IMR-90 (cell line): Measurements from ENCODE around the gene PZP. TPM values are rescaled to one million over a fixed set of nuclear protein-coding genes. Genes with fewer than 3 reads are reported as not detected.

Experiments
- ATAC-seq: fragments of 200-7000 bp; cut with Tn5 transposase; 2 replicates; pipeline ENCODE4 v1.9.1; 2020; ENCODE audit warnings: low read depth, mild to moderate bottlenecking, moderate library complexity
- BruUV-seq: library from RNA; stranded (reverse); fragments of 400-500 nt; replicated peaks from 2 replicates; lab custom pipeline; 2021; lab: Mats Ljungman, UMichigan
- CTCF ChIA-PET: fragments of 300-600 bp; formaldehyde crosslinking; extraction: SDS; loops from one replicate; lab custom pipeline; 2021; ENCODE audit warnings: antibody characterized with exemption; lab: Yijun Ruan, JAX
- POLR2A ChIA-PET: fragments of 300-600 bp; sonication (Branson Sonifier 250); formaldehyde crosslinking; loops from one replicate; lab custom pipeline; 2022; ENCODE audit warnings: antibody characterized with exemption; ENCODE audit not compliant: unreplicated experiment; lab: Charles Lee
- DNase-seq: peaks from one replicate; pipeline ENCODE4 v3.0.0; 2013
- H2AFZ ChIP-seq: replicated peaks from 2 replicates; pipeline ENCODE3; 2013; ENCODE audit warnings: low read length, mild to moderate bottlenecking; ENCODE audit not compliant: poor library complexity
- H2AK5ac ChIP-seq: 2 replicates; pipeline ENCODE4 v1.6.1; 2013; ENCODE audit warnings: low read depth, low read length, inconsistent platforms
- H2AK9ac ChIP-seq: replicated peaks from 2 replicates; pipeline ENCODE3; 2013; ENCODE audit warnings: mild to moderate bottlenecking, low read depth, low read length, moderate library complexity; ENCODE audit not compliant: poor library complexity
- H2BK120ac ChIP-seq: 2 replicates; pipeline ENCODE4 v1.6.1; 2013; ENCODE audit warnings: low read depth, low read length, inconsistent platforms
- H2BK15ac ChIP-seq: 3 replicates; pipeline ENCODE4 v1.6.1; 2013; ENCODE audit warnings: low read depth, low read length, inconsistent platforms
- H2BK20ac ChIP-seq: 2 replicates; pipeline ENCODE4 v1.6.1; 2013; ENCODE audit warnings: low read depth, mild to moderate bottlenecking, inconsistent platforms, low read length, moderate library complexity
- H2BK5ac ChIP-seq: 2 replicates; pipeline ENCODE4 v1.6.1; 2013; ENCODE audit warnings: mild to moderate bottlenecking, low read depth, low read length, inconsistent platforms; ENCODE audit not compliant: poor library complexity, severe bottlenecking
- H3K14ac ChIP-seq: replicated peaks from 2 replicates; pipeline ENCODE4 v1.6.1; 2013; ENCODE audit warnings: low read depth, low read length, inconsistent platforms
- H3K18ac ChIP-seq: 2 replicates; pipeline ENCODE4 v1.6.1; 2013; ENCODE audit warnings: low read depth, low read length, control low read depth
- H3K23ac ChIP-seq: 2 replicates; pipeline ENCODE4 v1.6.1; 2013; ENCODE audit warnings: low read depth, low read length, inconsistent platforms
- H3K27ac ChIP-seq: 2 replicates; pipeline ENCODE4 v1.5.1; 2013; ENCODE audit warnings: mild to moderate bottlenecking, control low read depth, low read length; ENCODE audit not compliant: insufficient read depth
- H3K27me3 ChIP-seq: 2 replicates; pipeline ENCODE4 v1.6.1; 2013; ENCODE audit warnings: low read length; ENCODE audit not compliant: control insufficient read depth, insufficient read depth
- H3K36me3 ChIP-seq: 2 replicates; pipeline ENCODE4 v1.6.1; 2013; ENCODE audit warnings: low read length, mixed read lengths; ENCODE audit not compliant: control insufficient read depth, insufficient read depth
- H3K4ac ChIP-seq: 2 replicates; pipeline ENCODE4 v1.6.1; 2013; ENCODE audit warnings: low read depth, low read length, inconsistent platforms
- H3K4me1 ChIP-seq: 2 replicates; pipeline ENCODE4 v1.6.1; 2013; ENCODE audit warnings: low read length, mixed read lengths; ENCODE audit not compliant: control insufficient read depth, insufficient read depth
- H3K4me2 ChIP-seq: 2 replicates; pipeline ENCODE4 v1.6.1; 2013; ENCODE audit warnings: low read depth, mild to moderate bottlenecking, control low read depth, low read length, moderate library complexity
- H3K4me3 ChIP-seq: 2 replicates; pipeline ENCODE4 v1.5.1; 2013; ENCODE audit warnings: low read depth, mild to moderate bottlenecking, control low read depth, low read length, moderate library complexity; ENCODE audit not compliant: insufficient read depth
- H3K56ac ChIP-seq: 2 replicates; pipeline ENCODE4 v1.6.1; 2013; ENCODE audit warnings: low read length, inconsistent platforms; ENCODE audit not compliant: insufficient read depth; ENCODE audit errors: extremely low read depth
- H3K79me1 ChIP-seq, 2 experiments: 2 replicates each; pipeline ENCODE4 v1.6.1; 2013; ENCODE audit warnings: low read length in 2 of 2, inconsistent platforms in 1 of 2, low read depth in 1 of 2
- H3K9ac ChIP-seq: 2 replicates; pipeline ENCODE4 v1.6.1; 2013; ENCODE audit warnings: low read depth, low read length, control low read depth
- H3K9me1 ChIP-seq: 2 replicates; pipeline ENCODE4 v1.6.1; 2013; ENCODE audit warnings: low read length, inconsistent platforms; ENCODE audit not compliant: insufficient read depth
- H3K9me3 ChIP-seq: 2 replicates; pipeline ENCODE4 v1.6.1; 2013; ENCODE audit warnings: low read length; ENCODE audit not compliant: control insufficient read depth, insufficient read depth
- H4K20me1 ChIP-seq: 2 replicates; pipeline ENCODE4 v1.6.1; 2013; ENCODE audit warnings: low read length, inconsistent platforms; ENCODE audit not compliant: insufficient read depth
- H4K5ac ChIP-seq: 2 replicates; pipeline ENCODE4 v1.6.1; 2013; ENCODE audit warnings: mild to moderate bottlenecking, low read depth, low read length, control low read depth
- H4K8ac ChIP-seq, 2 experiments: 2 replicates each; pipeline ENCODE4 v1.6.1; 2013; ENCODE audit warnings: low read depth in 2 of 2, low read length in 2 of 2, control low read depth in 1 of 2, inconsistent platforms in 1 of 2
- H4K91ac ChIP-seq: 2 replicates; pipeline ENCODE4 v1.6.1; 2013; ENCODE audit warnings: low read depth, low read length, inconsistent platforms; ENCODE audit not compliant: insufficient read depth
- MXI1 ChIP-seq: IDR thresholded peaks from 2 replicates; pipeline ENCODE4 v1.6.1; 2012; ENCODE audit warnings: low read depth, mild to moderate bottlenecking, low read length, moderate library complexity, borderline replicate concordance
- RAD21 ChIP-seq: IDR thresholded peaks from 2 replicates; pipeline ENCODE4 v1.6.1; 2012; ENCODE audit warnings: low read length, improper control_type of control experiment
- dilution Hi-C: fragments of 300-500 bp; cut with HindIII; formaldehyde crosslinking; loops from one replicate; pipeline ENCODE4 v1.14.3; 2018; ENCODE audit warnings: low sequenced_read_pairs; ENCODE audit not compliant: unreplicated experiment
- in situ Hi-C: fragments of 300-500 bp; cut with MboI; formaldehyde crosslinking; loops from 3 replicates; pipeline ENCODE4 v1.14.3; 2019; ENCODE audit warnings: low sequenced_read_pairs, inconsistent platforms, mixed read lengths
- intact Hi-C: fragments of 100-400 bp; cut with micrococcal nuclease; formaldehyde crosslinking; loops from 2 replicates; pipeline ENCODE4 v1.10.0; 2022
- polyA plus RNA-seq, 3 experiments: library from polyadenylated mRNA; depleted of rRNA; stranded (reverse); fragments of >200 nt; gene quantifications; 2 replicates each; pipeline ENCODE4 v1.2.3, GENCODE V29; 2012; ENCODE audit warnings: low replicate concordance in 1 of 3
- total RNA-seq: library from RNA; depleted of rRNA; stranded (reverse); fragments of >200 nt; gene quantifications from 2 replicates; pipeline ENCODE4 v1.2.3, GENCODE V29; 2012

Gene PZP
- total and polyA plus RNA-seq, 2 of the 4 experiments (the other 2 are of a cell fraction) = not detected

- no peaks in the 10 kb centered on the region for H4K20me1 ChIP-seq
- H4K5ac ChIP-seq = no peak overlapping the region
- no peak overlapping the region for H3K18ac ChIP-seq
- H2AK9ac ChIP-seq = no peak overlapping the region
- H3K9ac ChIP-seq = no peak overlapping the region
- no peak overlapping the region for H4K91ac ChIP-seq
- no peak overlapping the region for H2BK120ac ChIP-seq
- TF ChIP-seq RAD21 = no peak
- no peak for TF ChIP-seq MXI1
- no peak overlapping the region for H3K27ac ChIP-seq
- dilution Hi-C loops (no loop called here), intact Hi-C loops (no loop called here), in situ Hi-C loops (no loop called here)
- no peak overlapping the region for H2BK20ac ChIP-seq
- no peak overlapping the region for H4K8ac ChIP-seq
- ChIA-PET CTCF (interaction anchor here (0.6 kb wide), 2 partner anchors 257 to 708 kb away, joined by 3 read pairs; no protein-coding TSS in a partner anchor), POLR2A (no interaction called here)
- no peaks in the 10 kb centered on the region for H3K9me3 ChIP-seq
- no peak for ATAC-seq
- H3K79me1 ChIP-seq = no peaks in the 10 kb centered on the region
- no peak overlapping the region for H3K4me3 ChIP-seq
- BruUV-seq = no TSS peak
- H2BK5ac ChIP-seq = no peak overlapping the region
- H3K56ac ChIP-seq = no peak overlapping the region
- no peak overlapping the region for H3K23ac ChIP-seq
- H3K9me1 ChIP-seq = no peaks in the 10 kb centered on the region
- no peaks in the 10 kb centered on the region for H3K27me3 ChIP-seq
- H2AFZ ChIP-seq = no peak overlapping the region
- DNase-seq = no peak
- no peaks in the 10 kb centered on the region for H3K4me1 ChIP-seq
- no peak overlapping the region for H3K14ac ChIP-seq
- no peaks in the 10 kb centered on the region for H3K36me3 ChIP-seq
- H2AK5ac ChIP-seq = no peak overlapping the region
- no peak overlapping the region for H2BK15ac ChIP-seq
- H3K4me2 ChIP-seq = no peak overlapping the region
- no peak overlapping the region for H3K4ac ChIP-seq
Measured at GRCh38 chr12:9252256-9252655, 44.1 kb upstream of the PZP start.
